Mesenteric fat pad (tissue), 1 donor: ENCODE results near the gene RFC4. TPM values are rescaled to one million over a fixed set of nuclear protein-coding genes. Genes with fewer than 3 reads are reported as not detected.
"Not testable (repeated sequence)": the region's sequence is repeated elsewhere in the genome, so short reads cannot be mapped to it uniquely, and the experiment has no call there.

Experiments used
- DNase-seq: peaks from one replicate; pipeline ENCODE4 v3.0.0-alpha.2; 2020; ENCODE audit warnings: low spot score
- long read RNA-seq: library from polyadenylated mRNA; unstranded; transcript quantifications from one replicate; pipeline ENCODE4 v2.0.0, GENCODE V29; 2020
- total RNA-seq: library from RNA; stranded (reverse); fragmentation: NEBNext Ultra II Directional; extraction: Animal tissue kit (Norgen Biotek cat#: 25700); gene quantifications from one replicate; pipeline ENCODE4 v1.2.1, GENCODE V29; 2021
- donor health status: DM: yes; HTN: yes; CAD: no.

Gene RFC4, protein sequence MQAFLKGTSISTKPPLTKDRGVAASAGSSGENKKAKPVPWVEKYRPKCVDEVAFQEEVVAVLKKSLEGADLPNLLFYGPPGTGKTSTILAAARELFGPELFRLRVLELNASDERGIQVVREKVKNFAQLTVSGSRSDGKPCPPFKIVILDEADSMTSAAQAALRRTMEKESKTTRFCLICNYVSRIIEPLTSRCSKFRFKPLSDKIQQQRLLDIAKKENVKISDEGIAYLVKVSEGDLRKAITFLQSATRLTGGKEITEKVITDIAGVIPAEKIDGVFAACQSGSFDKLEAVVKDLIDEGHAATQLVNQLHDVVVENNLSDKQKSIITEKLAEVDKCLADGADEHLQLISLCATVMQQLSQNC
- total RNA-seq: 6.4 TPM
- long read RNA-seq, transcript RFC4-201 (11 exons, 1,384 nt): major isoform, 9 of 13 reads
- long read RNA-seq, partial matches to known transcripts: 0 of 13 reads
- long read RNA-seq, other reads (novel, unspliced or antisense): 1 of 13 reads

DNA sequence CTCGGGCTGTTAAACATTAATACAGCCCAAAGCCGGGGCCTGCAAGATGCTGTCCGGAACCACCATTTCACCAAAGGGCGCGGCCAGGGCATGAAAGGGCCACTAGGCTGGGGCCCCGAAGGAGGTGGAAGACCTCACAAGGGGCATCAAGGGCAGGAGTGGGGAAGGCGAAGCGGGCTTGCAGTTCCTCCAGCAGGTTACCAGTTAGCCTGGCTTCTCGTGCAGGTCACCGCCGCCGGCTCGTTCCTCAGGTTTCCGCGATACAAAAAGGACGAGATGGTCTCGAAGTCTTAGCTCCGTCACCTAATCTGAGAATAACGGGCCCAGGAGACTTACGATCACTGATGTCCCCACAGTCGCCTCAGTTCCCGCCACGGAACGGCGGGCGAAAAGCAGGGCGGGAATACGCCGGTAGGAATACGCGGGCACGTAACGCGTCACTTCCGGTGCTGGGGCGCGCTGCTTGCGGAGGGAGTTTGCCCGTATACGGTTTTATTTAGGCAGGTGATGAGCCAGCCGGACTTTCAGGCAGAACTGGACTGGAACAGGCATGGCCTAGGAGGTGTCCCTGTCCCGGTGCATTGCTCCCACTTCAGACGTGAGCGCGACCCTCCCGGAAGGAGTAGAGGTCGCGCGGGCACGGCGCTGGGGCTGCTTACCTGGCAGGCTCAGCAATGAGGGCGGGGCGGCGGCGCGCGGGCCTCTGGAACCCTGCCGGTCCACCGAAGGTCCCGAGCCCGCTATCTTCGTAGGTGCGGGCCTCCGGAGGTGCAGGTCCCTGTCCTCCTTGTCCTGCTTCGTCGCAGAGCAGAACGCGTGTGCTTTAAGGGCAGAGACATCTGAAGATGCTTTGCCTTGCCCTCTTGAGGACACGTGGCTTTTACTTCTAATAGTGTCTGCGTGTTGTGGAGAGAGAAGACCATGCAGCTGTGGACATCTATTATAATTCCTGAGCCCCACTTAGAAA is at the start of gene RFC4:
Gene RFC4, minus strand, starts transcription at position 394 of the 967 bp plus-strand sequence. CDS start 1,769 bp downstream, outside the sequence.
- DNase-seq: peak; percentile 95

DNA sequence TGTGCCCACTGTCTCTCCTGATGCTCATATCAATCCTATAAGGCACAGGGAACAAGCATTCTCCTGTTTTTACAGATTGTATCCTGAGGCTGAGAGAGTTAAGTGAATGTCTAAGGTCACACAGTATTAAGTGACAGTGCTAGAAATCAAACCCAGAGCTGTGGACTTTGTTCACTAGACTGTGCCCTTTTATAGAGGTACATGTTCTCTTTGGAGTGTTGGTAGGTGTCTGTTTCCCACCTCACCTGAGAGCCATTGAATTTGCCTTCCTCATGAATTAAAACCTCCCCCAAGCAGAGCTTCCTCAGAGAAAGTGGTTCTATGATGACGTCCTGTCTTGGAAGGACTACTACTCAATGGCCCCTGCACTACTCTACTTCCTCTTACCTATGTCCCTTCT is 48.7 kb upstream of the RFC4 start:
- DNase-seq: no peak

DNA sequence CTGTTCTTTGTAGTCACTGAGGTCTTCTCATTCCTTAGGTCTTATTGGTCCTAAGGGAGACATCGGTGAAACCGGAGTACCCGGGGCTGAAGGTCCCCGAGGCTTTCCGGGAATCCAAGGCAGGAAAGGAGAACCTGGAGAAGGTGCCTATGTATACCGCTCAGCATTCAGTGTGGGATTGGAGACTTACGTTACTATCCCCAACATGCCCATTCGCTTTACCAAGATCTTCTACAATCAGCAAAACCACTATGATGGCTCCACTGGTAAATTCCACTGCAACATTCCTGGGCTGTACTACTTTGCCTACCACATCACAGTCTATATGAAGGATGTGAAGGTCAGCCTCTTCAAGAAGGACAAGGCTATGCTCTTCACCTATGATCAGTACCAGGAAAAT is 47.9 kb upstream of the RFC4 start:
- DNase-seq: no peak

DNA sequence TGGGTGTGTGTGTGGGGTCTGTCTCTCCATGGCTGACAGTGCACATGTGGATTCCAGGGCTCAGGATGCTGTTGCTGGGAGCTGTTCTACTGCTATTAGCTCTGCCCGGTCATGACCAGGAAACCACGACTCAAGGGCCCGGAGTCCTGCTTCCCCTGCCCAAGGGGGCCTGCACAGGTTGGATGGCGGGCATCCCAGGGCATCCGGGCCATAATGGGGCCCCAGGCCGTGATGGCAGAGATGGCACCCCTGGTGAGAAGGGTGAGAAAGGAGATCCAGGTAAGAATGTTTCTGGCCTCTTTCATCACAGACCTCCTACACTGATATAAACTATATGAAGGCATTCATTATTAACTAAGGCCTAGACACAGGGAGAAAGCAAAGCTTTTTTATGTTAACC is 46.7 kb upstream of the RFC4 start:
- no peak for DNase-seq

DNA sequence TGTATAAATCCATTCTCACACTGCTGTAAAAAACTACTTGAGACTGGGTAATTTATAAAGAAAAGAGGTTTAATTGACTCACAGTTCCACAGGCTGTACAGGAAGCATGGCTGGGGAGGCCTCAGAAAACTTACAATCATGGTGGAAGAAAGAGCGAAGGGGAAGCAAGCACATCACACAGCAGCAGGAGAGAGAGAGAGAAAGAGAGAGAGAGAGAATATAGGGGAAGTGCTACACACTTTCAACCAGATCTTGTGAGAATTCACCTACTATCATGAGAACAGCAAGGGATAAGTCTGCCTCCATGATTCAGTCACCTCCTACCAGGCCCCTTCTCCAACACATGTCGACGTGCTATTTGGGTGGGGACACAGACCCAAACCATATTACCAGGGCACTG is 45.6 kb upstream of the RFC4 start:
- DNase-seq: not testable (repeated sequence)

DNA sequence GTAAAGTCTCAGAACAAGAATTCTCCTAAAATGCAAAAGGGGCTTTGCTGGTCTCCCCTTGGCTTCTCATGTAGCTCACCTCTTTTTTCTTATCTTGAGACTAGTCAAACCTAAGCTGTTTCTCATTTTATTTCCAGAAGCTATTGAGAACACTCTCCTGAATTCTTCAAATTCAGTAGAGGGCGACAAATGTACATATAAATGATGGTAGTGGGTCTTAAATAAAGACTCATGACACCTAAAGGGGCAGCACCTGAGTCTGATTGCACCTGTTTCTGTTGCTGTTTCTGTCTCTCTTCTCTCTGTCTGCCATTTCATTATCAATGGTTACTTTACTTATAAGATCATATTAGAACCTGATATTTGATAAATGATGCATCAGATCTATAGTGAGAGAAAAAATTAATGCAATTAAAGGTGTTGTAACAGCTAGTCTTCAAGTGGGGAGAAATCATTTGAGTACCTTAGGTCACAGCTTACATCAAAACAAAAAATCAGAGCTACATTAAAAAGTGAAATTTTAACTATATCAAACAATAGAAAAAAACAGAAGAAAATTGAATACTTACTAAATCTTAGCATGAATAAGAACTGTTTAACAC is 43.2 kb upstream of the RFC4 start:
- DNase-seq: no peak

DNA sequence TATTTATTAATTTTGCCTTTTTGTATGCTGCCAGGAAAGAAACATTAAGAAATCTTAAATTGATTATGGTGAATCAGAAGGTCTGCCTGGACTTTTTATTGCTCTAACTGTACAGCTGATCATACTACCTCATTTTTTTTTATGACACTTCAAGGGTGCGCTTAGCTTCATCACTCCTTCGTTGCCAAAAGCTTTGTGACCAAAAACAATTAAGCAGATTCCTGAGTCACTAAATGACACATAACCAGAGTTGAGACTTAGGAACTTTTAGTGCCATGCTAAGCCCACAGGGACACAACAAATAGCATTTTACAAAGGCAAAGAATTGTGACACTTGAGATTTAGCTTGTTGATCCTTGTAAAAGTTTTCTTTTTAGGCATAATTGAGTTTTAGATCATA is 41.2 kb upstream of the RFC4 start:
- DNase-seq: no peak

DNA sequence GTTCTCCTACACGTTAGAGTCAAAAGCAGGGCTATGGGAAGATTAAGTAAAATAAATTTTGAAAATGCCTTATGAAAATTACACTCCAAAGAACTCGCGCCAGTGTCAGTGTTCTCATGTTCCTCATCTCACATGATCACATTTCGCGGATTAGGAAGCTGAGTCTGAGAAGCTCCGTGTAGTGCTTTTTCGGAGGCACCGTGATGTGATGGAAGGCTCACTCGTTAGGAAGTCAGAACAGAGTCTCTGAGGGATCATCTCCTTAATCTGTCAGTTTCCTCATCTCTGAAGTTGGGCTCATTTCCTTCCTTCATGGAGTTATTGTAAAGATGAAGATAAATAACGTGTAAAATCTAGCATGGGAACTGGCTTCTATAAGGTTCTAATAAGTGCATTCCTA is 39.5 kb upstream of the RFC4 start:
- no peak for DNase-seq

DNA sequence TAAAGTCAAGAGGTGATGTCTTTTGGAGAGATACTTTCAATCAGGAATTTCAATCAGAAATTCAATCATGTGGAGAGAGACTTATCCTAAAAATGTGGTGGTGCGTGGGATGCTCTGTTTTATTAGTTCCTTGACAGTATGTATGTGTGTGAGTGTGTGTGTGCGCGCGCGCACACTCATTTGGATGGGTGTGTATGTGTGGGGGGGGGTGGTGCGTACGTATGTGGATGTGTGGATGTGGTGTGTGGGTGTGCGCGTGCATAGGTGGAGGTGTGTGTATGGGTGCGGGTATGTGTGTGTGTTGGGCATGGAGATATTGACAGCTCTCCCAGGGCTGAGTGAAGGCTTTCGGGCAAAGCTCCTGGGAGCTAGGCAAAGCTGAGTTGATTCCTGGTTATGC is 38.6 kb upstream of the RFC4 start:
- DNase-seq: no peak

DNA sequence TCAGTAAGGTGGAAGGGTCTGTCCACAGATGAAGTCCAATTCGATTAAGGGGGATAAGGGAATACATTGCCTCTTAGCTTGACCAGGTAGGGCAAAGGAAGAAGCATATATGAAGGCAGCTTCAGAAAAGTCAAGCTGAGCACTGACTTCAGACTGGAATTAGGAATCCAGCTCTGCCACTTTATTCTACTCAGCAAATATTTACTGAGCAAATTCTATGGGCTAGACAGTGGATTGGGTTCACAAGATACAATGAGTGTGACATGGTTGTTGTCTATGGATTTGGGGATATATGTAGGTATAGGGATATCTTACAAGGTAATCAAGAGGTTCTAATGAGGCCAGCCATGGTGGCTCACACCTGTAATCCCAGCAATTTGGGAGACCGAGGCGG is 36.8 kb upstream of the RFC4 start:
- DNase-seq: no peak

DNA sequence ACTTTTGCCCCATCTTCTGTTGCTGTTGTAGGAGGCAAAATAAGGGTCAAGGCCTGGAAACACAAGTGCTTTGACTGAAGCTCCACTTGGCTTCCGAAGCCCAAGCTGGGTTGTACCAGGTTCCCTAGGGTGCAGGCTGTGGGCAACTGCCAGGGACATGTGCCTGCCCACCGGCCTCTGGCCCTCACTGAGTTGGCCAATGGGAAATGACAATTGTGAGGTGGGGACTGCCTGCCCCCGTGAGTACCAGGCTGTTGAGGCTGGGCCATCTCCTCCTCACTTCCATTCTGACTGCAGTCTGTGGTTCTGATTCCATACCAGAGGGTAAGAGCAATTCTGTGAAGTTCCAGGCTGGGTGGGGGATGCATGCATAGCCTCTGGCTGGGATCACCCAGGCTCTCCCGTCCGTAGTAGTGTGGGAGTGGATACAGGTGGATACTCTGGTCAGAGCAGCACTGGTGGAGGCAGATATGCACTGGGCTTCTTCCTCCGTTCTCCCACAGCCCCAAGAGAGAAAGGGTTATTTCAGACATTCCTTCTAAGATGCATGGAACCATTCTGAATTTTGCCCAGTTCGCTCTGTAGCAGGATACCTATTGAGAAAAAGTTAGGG is 36.2 kb upstream of the RFC4 start, which contains the start of gene ADIPOQ:
Gene ADIPOQ, plus strand, starts transcription at position 285 of the 613 bp plus-strand sequence. CDS start 10,349 bp downstream, outside the sequence.
- no peak for DNase-seq

DNA sequence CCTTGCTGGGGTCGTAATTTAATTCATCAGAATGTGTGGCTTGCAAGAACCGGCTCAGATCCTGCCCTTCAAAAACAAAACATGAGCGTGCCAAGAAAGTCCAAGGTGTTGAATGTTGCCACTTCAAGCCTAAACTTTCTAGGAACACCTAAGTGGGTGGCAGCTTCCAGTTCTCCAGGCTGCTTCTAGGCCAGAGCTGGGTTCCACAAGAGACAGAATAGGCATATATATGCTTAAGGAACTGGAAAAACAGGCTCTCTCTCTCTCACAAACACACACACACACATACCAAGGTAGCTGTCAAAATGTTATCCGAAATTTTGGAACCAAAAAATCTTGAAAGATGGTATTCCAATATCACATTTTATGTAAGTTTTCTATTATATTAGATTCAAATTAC is 35.3 kb upstream of the RFC4 start:
- no peak for DNase-seq

DNA sequence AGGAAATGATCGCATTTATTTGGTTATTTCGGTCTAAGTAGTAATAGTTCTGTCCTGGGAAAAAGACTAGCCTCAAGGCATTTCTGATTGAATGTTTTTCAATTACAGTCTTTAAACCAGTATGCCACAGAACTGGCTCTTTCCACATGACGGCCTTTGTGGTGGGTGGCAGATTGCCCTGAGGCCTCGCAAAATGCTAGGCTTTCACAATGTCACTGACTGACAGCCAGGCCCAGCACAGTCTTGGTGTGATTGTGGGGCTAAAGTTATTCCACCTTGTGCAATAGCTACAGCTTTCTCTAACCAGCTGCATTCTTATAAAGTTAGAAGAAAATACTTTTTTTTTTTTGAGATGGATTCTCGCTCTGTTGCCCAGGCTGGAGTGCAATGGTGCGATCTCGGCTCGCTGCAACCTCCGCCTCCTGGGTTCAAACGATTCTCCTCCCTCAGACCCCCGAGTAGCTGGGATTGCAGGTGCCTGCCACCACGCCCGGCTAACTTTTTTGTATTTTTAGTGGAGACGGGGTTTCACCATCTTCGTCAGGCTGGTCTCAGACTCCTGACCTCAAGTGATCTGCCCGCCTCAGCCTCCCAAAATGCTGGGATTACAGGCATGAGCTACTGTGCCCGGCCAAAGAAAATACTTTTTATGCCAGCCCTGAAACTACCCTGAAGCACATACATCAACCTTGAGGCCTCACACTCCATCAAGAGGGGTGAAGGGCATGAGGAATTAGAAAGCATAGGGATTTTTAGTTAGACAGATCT is 33.8 kb upstream of the RFC4 start:
- no peak for DNase-seq

DNA sequence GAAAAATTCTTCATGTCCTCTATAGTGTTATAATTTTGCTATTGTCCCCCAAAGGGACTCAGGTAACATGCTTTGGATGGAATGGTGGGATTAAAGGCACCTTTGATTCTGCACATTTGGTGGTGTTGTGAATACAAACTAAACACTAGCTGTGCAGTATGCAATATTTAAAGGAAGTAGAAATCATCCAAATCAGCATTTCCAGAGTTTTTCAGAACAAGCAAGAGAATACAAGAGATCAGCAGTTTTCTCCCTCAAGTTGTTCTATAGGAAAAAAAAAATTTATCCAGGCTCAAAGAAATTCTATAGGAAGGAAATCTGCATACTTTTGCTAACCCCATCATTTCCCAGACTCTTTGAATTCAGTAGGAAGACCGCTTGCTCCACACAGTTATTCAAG is 26.0 kb upstream of the RFC4 start:
- no peak for DNase-seq

DNA sequence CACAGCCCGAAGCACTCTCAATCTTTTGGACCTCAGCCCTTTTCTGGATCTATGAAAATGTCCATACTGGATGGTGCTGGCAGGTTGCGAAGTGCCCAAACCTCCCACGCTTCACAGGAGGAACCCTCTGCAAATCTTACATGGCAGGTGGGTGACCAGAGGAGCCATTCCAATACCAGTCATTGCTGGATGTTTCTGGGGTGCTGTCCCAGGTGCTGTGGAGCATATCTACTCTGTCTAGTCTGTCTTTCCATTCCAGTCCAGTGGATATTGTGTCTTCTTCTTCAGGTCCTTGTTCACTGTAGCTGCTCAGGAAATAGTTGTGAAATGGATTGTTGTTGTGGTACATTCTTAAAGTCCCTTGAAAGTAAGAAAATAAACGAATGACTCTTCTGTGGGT is 25.5 kb upstream of the RFC4 start:
- DNase-seq: no peak

DNA sequence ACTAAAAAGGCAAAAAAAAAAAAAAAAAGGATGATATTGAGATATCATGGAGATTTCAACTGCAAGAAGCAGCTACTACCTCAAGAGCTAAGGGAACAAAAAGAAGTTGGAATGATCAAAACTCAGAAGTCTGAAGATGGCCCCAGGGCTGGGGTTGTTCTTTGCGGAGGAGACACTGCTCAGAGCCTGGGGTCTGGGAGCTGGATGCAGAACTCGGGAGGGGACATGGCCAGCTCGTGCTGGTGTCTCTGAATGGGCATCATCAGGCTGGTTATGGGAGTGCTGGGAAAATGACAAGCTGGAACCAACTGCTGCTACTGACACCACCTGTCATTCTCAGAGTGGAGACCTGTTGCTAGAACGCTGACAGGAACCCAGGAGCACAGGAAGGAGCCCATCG is 22.1 kb upstream of the RFC4 start:
- no peak for DNase-seq

DNA sequence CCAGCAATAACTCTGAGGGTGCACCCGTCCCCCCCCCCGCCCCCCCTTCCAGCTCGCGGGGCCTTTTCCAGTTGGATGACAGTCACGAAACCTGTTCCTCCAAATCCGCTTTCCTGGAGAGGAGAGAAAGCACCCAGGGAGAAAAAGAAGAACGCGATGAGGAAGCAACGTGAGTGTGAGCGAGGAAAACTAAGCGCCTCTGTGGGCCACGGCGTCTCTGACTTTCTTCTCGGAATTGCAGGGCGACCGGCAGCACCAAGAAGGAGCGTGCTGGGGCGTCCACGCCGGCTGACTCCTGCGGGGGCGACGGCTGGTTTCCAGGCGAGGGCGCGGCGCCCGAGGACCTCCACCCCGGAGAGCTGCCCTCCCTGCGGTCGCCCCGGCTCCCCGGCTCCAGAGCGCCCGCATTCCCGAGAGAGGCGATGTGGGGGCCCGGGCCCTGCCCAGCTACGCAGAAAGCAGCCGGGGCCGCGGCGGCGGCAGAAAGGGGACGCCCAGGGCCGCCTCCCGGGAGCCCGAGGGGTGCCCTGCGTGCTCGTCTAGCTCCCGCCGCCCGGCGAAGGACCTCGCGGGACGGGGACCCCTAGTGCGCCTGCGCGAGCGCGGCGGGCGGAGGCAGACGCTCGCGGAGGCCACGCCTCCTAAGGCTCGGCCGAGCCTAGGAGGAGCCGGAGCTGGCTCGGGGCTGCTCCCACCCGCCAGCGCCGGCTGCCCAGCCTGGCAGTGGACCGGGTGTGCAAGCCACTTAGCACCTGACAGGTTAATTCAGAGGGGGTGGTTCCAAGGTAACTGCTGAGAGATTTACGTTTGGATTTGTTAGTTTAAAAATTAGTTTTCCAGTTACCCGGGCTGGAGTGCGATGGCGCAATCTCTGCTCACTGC is 20.9 kb upstream of the RFC4 start:
- DNase-seq: peak; percentile 94

DNA sequence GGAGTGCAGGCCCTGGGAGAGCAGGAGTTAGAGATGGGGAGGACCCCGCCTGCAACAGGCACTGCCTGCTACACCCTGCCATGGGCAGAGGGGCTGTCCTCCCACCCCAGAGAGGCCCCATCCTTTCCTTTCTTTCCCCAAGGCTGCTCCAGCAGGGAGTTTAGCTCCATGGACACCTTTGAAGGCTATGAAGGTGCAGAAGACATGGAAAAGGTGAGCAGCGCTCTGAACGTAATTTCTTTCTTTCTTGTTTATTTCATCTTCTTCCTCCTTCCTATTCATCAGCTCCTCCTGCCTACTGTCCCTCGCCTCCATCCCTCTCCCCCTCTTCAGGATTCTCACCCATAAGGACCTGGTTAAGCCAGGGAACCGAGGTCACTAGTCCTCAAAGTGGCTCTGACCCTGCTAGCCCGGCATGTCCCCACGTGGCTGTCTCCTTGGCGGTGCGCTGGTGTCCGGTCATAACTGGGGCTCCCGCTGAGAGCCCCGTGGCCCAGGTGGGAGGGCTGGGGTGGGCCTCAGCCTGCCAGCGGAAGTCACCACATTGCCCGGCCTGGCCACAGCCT is 20.2 kb upstream of the RFC4 start:
- DNase-seq: no peak

DNA sequence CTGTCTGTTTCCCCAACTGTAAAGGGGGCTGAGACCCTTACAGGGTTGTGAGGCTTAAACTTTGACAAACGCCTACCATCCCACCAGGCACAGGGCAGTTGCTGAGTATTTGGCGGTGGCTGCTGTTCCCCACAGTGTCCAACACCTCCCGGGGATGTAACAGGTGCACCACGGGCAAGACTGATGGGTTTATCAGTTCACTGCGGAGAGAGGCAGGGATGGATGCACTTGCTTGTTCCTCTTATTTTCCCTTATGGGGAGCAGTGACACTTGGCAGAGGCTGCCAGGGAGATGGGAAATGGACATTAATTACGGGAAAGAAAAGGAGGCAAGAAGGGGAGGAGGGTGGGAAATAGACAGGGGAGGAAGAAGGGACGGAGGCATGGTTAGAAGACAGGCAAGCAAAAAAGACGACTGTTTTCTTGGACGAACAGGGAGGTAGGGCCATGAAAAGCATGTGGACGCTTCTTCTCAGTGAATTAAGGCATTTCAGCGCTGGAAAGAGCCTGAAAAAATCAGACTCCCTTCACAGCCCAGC is 19.7 kb upstream of the RFC4 start:
- DNase-seq: no peak
